Upper lobe of right lung (tissue), 1 donor: Measurements from ENCODE around the gene ZNRF3. TPM values are rescaled to one million over a fixed set of nuclear protein-coding genes. Genes with fewer than 3 reads are reported as not detected.

ENCODE experiments used
- ATAC-seq: fragments of 200-7000 bp; cut with Tn5 transposase; one replicate; pipeline ENCODE4 v1.9.1; 2020; ENCODE audit warnings: mild to moderate bottlenecking, moderate library complexity
- DNase-seq: peaks from one replicate; pipeline ENCODE4 v3.0.0-alpha.2; 2020
- H3K27ac ChIP-seq: fragments of 200-600 bp; one replicate; pipeline ENCODE4 v1.8.0; 2022
- H3K27me3 ChIP-seq: fragments of 200-600 bp; one replicate; pipeline ENCODE4 v1.8.0; 2022; ENCODE audit warnings: mild to moderate bottlenecking
- H3K36me3 ChIP-seq: fragments of 200-600 bp; one replicate; pipeline ENCODE4 v1.8.0; 2022
- H3K4me1 ChIP-seq: fragments of 200-600 bp; one replicate; pipeline ENCODE4 v1.8.0; 2022
- H3K4me3 ChIP-seq: fragments of 200-600 bp; one replicate; pipeline ENCODE4 v1.8.0; 2022; ENCODE audit warnings: mild to moderate bottlenecking
- H3K9me3 ChIP-seq: fragments of 200-600 bp; one replicate; pipeline ENCODE4 v1.8.0; 2022
- CTCF ChIP-seq: fragments of 200-600 bp; IDR thresholded peaks from one replicate; pipeline ENCODE4 v1.8.0; 2022; ENCODE audit warnings: antibody characterized with exemption
- intact Hi-C: fragments of 100-400 bp; cut with DNase I; formaldehyde crosslinking; loops from one replicate; pipeline ENCODE4 v1.11.0; 2022
- total RNA-seq: library from RNA; stranded (reverse); fragmentation: NEBNext Ultra II Directional; extraction: Animal tissue kit (Norgen Biotek cat#: 25700); gene quantifications from one replicate; pipeline ENCODE4 v1.2.1, GENCODE V29; 2021
- donor health status: DM: no; HTN: yes; CAD: no; lungs with severe emphysema.

ZNRF3 gene
- total RNA-seq, 1 donor from 2014 or later, result 15.8 TPM

- H3K4me3 ChIP-seq, result no peak overlapping the region
- H3K9me3 ChIP-seq, result no peaks in the 10 kb centered on the region
- no peak for DNase-seq
- intact Hi-C loops, result no loop called here
- no peaks in the 10 kb centered on the region for H3K36me3 ChIP-seq
- no peak overlapping the region for H3K27ac ChIP-seq
- H3K27me3 ChIP-seq, result no peaks in the 10 kb centered on the region
- no peak for TF ChIP-seq CTCF
- no peaks in the 10 kb centered on the region for H3K4me1 ChIP-seq
- no peak for ATAC-seq
Measured at GRCh38 chr22:29056472-29056871, 173.1 kb downstream of the ZNRF3 start.

GRCh38 chr22:29060251-29060869 is 177.0 kb downstream of the ZNRF3 start:
- ATAC-seq, result no peak

GRCh38 chr22:29060931-29061330 is 177.6 kb downstream of the ZNRF3 start:
- Histone ChIP-seq H3K36me3 (no peaks in the 10 kb centered on the region), H3K4me3 (no peak overlapping the region), H3K4me1 (no peaks in the 10 kb centered on the region), H3K27ac (no peak overlapping the region), H3K27me3 (no peaks in the 10 kb centered on the region), H3K9me3 (no peaks in the 10 kb centered on the region)
- DNase-seq, result no peak
- intact Hi-C loops, result no loop called here
- no peak for TF ChIP-seq CTCF
- no peak for ATAC-seq

More at GRCh38 chr22:29060251-29060869, 177.0 kb downstream of the ZNRF3 start:
- Histone ChIP-seq H3K27ac (no peak overlapping the region), H3K36me3 (no peaks in the 10 kb centered on the region), H3K4me3 (no peak overlapping the region), H3K27me3 (no peaks in the 10 kb centered on the region), H3K4me1 (no peaks in the 10 kb centered on the region), H3K9me3 (no peaks in the 10 kb centered on the region)
- TF ChIP-seq CTCF, result no peak
- intact Hi-C loops, result no loop called here
- DNase-seq, result no peak

GRCh38 chr22:29061773-29062172 is 178.4 kb downstream of the ZNRF3 start, which contains the start of gene C22orf31:
Gene C22orf31, minus strand, starts transcription at chr22:29061831. Its CDS starts 39 bp downstream, at chr22:29061792.
- no peak within 1 kb of the TSS for H3K27ac ChIP-seq
- no peak within 1 kb of the TSS for H3K4me3 ChIP-seq
- no peak for ATAC-seq
- H3K9me3 ChIP-seq, result no peaks in the 10 kb centered on the region
- H3K36me3 ChIP-seq, result no peaks in the 10 kb centered on the region
- H3K4me1 ChIP-seq, result no peaks in the 10 kb centered on the region
- intact Hi-C loops, result no loop called here
- H3K27me3 ChIP-seq, result no peaks in the 10 kb centered on the region
- DNase-seq, result no peak
- TF ChIP-seq CTCF, result no peak

- ATAC-seq, result no peak
Measured at GRCh38 chr22:29062286-29062821, 179.0 kb downstream of the ZNRF3 start.

More at GRCh38 chr22:29062286-29062821, 179.0 kb downstream of the ZNRF3 start:
- TF ChIP-seq CTCF, result no peak
- no peak for DNase-seq
- Histone ChIP-seq H3K9me3 (no peaks in the 10 kb centered on the region), H3K4me1 (no peaks in the 10 kb centered on the region), H3K36me3 (no peaks in the 10 kb centered on the region), H3K27ac (no peak overlapping the region), H3K4me3 (no peak overlapping the region), H3K27me3 (no peaks in the 10 kb centered on the region)
- intact Hi-C loops, result no loop called here
